Type B pancreatic cell (in vitro differentiated cells): Measurements from ENCODE around the gene TMEM141. TPM values are rescaled to one million over a fixed set of nuclear protein-coding genes. Genes with fewer than 3 reads are reported as not detected.

Experiments used
- DNase-seq: peaks from one replicate; pipeline ENCODE4 v3.0.0; 2021; ENCODE audit warnings: mixed read lengths; ENCODE audit not compliant: unreplicated experiment; ENCODE audit errors: extremely low spot score
- H3K27ac Mint-ChIP-seq: 2 replicates; pipeline ENCODE4 v1.8.0; 2021; ENCODE audit warnings: mild to moderate bottlenecking, mixed read lengths
- H3K27me3 Mint-ChIP-seq: 2 replicates; pipeline ENCODE4 v1.8.0; 2021; ENCODE audit warnings: mixed read lengths
- H3K36me3 Mint-ChIP-seq: 2 replicates; pipeline ENCODE4 v1.8.0; 2021; ENCODE audit warnings: mixed read lengths
- H3K4me1 Mint-ChIP-seq: one replicate; pipeline ENCODE4 v1.8.0; 2021; ENCODE audit warnings: mixed read lengths; ENCODE audit not compliant: unreplicated experiment
- H3K4me3 Mint-ChIP-seq: 2 replicates; pipeline ENCODE4 v1.8.0; 2021; ENCODE audit warnings: mild to moderate bottlenecking, mixed read lengths
- H3K9me3 Mint-ChIP-seq: 2 replicates; pipeline ENCODE4 v1.8.0; 2021; ENCODE audit warnings: mixed read lengths
- total RNA-seq: library from RNA; stranded (reverse); gene quantifications from 2 replicates; pipeline ENCODE4 v1.2.1, GENCODE V29; 2021; ENCODE audit warnings: low replicate concordance
- TF ChIP-seq, protein P1 (sequence below): fragments of 200-600 bp; sonication (generic); conservative IDR thresholded peaks from 2 replicates; pipeline ENCODE4 v1.5.0; 2021; ENCODE audit warnings: antibody characterized with exemption, mild to moderate bottlenecking

The TMEM141 gene
- total RNA-seq, 1 donor from 2014 or later, result 62.3 TPM

DNA sequence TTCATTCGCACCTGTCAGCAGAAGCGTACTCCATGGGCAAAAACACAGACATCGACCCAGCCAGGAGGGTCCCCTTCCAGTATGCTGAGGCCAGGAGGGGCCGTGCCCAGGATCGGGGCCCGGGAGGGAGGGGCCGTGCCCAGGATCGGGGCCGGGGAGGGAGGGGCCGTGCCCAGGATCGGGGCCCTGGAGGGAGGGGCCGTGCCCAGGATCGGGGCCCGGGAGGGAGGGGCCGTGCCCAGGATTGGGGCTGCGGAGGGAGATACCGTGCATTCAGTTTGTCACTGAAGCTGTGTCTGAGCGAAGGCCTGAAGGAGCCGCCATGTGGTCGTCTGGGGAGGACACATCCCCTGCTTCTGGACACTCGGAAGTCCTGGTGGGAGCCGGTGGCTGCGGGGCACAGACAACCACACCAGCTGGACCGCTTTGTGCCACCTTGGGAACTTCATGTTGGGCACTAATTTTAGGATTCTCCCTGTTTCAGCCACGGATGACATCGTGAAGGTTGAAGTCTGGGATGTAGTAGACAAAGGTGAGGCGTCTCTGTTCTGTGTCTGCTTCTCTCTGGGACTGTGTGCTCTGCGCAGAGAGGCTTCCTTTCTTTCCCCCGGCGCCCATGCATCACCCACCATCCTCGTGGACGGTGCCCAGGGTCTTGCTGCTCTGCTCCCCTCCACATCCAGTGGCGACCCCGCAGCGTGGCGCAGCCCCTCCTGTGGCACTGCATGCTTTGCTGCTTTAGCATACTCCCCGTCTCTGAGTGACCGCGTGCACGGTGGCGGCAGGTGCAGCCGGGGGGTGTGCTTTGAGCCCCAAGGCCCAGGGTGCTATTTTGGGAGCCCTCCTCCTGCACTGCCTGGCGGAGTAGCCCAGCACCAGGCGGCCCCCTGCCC is 34.4 kb downstream of the TMEM141 start:
- peaks cover 6% of the 10 kb centered on the region for H3K4me1 Mint-ChIP-seq
- no peak for DNase-seq
- no peaks in the 10 kb centered on the region for H3K27me3 Mint-ChIP-seq
- H3K27ac Mint-ChIP-seq, result no peak overlapping the region
- H3K9me3 Mint-ChIP-seq, result no peaks in the 10 kb centered on the region
- H3K4me3 Mint-ChIP-seq, result no peak overlapping the region
- TF ChIP-seq, protein P1, sequence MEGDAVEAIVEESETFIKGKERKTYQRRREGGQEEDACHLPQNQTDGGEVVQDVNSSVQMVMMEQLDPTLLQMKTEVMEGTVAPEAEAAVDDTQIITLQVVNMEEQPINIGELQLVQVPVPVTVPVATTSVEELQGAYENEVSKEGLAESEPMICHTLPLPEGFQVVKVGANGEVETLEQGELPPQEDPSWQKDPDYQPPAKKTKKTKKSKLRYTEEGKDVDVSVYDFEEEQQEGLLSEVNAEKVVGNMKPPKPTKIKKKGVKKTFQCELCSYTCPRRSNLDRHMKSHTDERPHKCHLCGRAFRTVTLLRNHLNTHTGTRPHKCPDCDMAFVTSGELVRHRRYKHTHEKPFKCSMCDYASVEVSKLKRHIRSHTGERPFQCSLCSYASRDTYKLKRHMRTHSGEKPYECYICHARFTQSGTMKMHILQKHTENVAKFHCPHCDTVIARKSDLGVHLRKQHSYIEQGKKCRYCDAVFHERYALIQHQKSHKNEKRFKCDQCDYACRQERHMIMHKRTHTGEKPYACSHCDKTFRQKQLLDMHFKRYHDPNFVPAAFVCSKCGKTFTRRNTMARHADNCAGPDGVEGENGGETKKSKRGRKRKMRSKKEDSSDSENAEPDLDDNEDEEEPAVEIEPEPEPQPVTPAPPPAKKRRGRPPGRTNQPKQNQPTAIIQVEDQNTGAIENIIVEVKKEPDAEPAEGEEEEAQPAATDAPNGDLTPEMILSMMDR, result no peak
- H3K36me3 Mint-ChIP-seq, result peaks cover 6% of the 10 kb centered on the region

DNA sequence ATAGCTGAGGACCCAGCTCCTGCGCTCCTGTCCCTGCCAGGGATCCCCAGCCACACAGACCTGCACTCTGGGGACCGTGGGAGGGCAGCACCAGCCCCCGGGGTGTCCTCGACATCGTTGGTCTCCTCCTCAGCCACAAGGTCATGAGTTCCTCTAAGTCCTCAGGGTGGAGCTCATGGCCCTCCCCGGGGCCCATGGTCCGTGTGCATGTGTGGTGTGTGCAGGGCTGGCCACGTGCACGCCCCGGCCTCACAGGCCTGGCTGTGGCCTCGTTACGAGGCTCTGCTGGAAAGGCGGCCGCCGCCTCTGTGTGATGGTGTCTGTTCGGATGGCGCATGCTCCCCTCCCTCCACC is 35.0 kb downstream of the TMEM141 start:
- H3K9me3 Mint-ChIP-seq, result no peaks in the 10 kb centered on the region
- H3K27ac Mint-ChIP-seq, result no peak overlapping the region
- H3K36me3 Mint-ChIP-seq, result no peaks in the 10 kb centered on the region

GRCh38 chr9:136826703-136827582 is 35.8 kb downstream of the TMEM141 start:
- no peaks in the 10 kb centered on the region for H3K36me3 Mint-ChIP-seq
- H3K9me3 Mint-ChIP-seq, result no peaks in the 10 kb centered on the region
- no peaks in the 10 kb centered on the region for H3K27me3 Mint-ChIP-seq
- TF ChIP-seq, protein P1, result no peak
- no peak overlapping the region for H3K4me3 Mint-ChIP-seq
- no peaks in the 10 kb centered on the region for H3K4me1 Mint-ChIP-seq
- no peak overlapping the region for H3K27ac Mint-ChIP-seq
- no peak for DNase-seq

More for the DNA sequence above, 35.0 kb downstream of the TMEM141 start:
- TF ChIP-seq, protein P1, result no peak
- DNase-seq, result no peak
- Mint-ChIP-seq H3K4me1 (peaks cover under 1% of the 10 kb centered on the region), H3K4me3 (no peak overlapping the region), H3K27me3 (no peaks in the 10 kb centered on the region)

GRCh38 chr9:136827794-136828473 is 36.8 kb downstream of the TMEM141 start:
- Mint-ChIP-seq H3K4me3 (no peak overlapping the region), H3K27ac (no peak overlapping the region), H3K4me1 (no peaks in the 10 kb centered on the region), H3K9me3 (no peaks in the 10 kb centered on the region), H3K36me3 (no peaks in the 10 kb centered on the region), H3K27me3 (no peaks in the 10 kb centered on the region)
- no peak for DNase-seq
- TF ChIP-seq, protein P1, result no peak

- H3K9me3 Mint-ChIP-seq, result no peaks in the 10 kb centered on the region
- H3K27ac Mint-ChIP-seq, result no peak overlapping the region
- DNase-seq, result no peak
- H3K4me3 Mint-ChIP-seq, result no peak overlapping the region
- H3K36me3 Mint-ChIP-seq, result no peaks in the 10 kb centered on the region
- H3K4me1 Mint-ChIP-seq, result no peaks in the 10 kb centered on the region
- H3K27me3 Mint-ChIP-seq, result no peaks in the 10 kb centered on the region
- TF ChIP-seq, protein P1, result no peak
Observed at GRCh38 chr9:136828474-136829140, 37.5 kb downstream of the TMEM141 start.
